NT2/D1 (cell line): ENCODE data around the gene DNAJC6.

Source experiments
- YY1 ChIP-seq: IDR thresholded peaks from 2 replicates; pipeline ENCODE4 v1.6.1; 2011; ENCODE audit not compliant: insufficient read length, insufficient read depth
- ZNF274 ChIP-seq: IDR thresholded peaks from 2 replicates; pipeline ENCODE4 v1.6.1; 2011; ENCODE audit warnings: mild to moderate bottlenecking, low read depth, low read length

DNA sequence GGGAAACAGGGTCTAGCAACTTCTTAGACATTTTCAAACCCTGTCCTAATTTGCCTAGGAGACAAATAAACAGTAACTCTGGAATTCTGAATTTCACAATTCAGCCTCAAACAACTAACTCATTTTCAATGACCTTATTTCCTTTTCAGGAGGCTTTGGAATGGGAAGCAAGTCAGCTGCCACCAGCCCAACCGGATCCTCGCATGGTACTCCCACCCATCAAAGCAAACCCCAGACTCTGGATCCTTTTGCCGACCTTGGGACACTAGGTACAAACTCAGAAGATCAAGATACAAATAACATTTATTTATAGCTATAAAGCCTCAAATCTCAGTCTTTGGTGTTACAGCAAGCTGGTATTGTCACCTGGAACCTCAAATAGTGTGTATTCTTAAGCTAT lies 92.3 kb downstream of the DNAJC6 start:
- no peak for TF ChIP-seq ZNF274
- no peak for TF ChIP-seq YY1
